GM19438 (cell line): Measurements from ENCODE around the gene LDLRAD4.

Experiments
- ATAC-seq: cut with Tn5 transposase; IDR thresholded peaks from one replicate; pipeline ENCODE4 v1.9.1; 2021; ENCODE audit warnings: low read depth; ENCODE audit not compliant: unreplicated experiment

Gene LDLRAD4

GRCh38 chr18:13551841-13552733 lies 333.5 kb downstream of the LDLRAD4 start:
- no peak for ATAC-seq

GRCh38 chr18:13553449-13553848 lies 334.9 kb downstream of the LDLRAD4 start:
- ATAC-seq, result no peak

- no peak for ATAC-seq
Measured at GRCh38 chr18:13555192-13555591, 336.6 kb downstream of the LDLRAD4 start.

GRCh38 chr18:13555865-13556264 lies 337.3 kb downstream of the LDLRAD4 start:
- no peak for ATAC-seq

GRCh38 chr18:13556502-13556901 lies 337.9 kb downstream of the LDLRAD4 start:
- no peak for ATAC-seq

GRCh38 chr18:13558124-13558523 lies 339.6 kb downstream of the LDLRAD4 start:
- peak; percentile 51 for ATAC-seq

GRCh38 chr18:13558790-13559189 lies 340.2 kb downstream of the LDLRAD4 start:
- ATAC-seq, result no peak

- ATAC-seq, result no peak
Measured at GRCh38 chr18:13559754-13560153, 341.2 kb downstream of the LDLRAD4 start.

- ATAC-seq, result no peak
Measured at GRCh38 chr18:13560306-13560705, 341.7 kb downstream of the LDLRAD4 start.

GRCh38 chr18:13562494-13563029 lies 344.0 kb downstream of the LDLRAD4 start:
- ATAC-seq, result peak; percentile 37

GRCh38 chr18:13563390-13563805 lies 344.8 kb downstream of the LDLRAD4 start:
- no peak for ATAC-seq

- no peak for ATAC-seq
Measured at GRCh38 chr18:13564579-13564978, 346.0 kb downstream of the LDLRAD4 start.

- no peak for ATAC-seq
Measured at GRCh38 chr18:13565228-13565627, 346.7 kb downstream of the LDLRAD4 start.

- ATAC-seq, result peak; percentile 43
Measured at GRCh38 chr18:13566941-13567746, 348.6 kb downstream of the LDLRAD4 start.

- ATAC-seq, result peak; percentile 43
Measured at GRCh38 chr18:13568443-13569392, 350.2 kb downstream of the LDLRAD4 start.

- no peak for ATAC-seq
Measured at GRCh38 chr18:13570216-13570615, 351.7 kb downstream of the LDLRAD4 start.

- no peak for ATAC-seq
Measured at GRCh38 chr18:13570856-13571495, 352.4 kb downstream of the LDLRAD4 start.

GRCh38 chr18:13572148-13572547 lies 353.6 kb downstream of the LDLRAD4 start:
- ATAC-seq, result no peak

GRCh38 chr18:13572721-13573120 lies 354.2 kb downstream of the LDLRAD4 start:
- ATAC-seq, result no peak

- ATAC-seq, result no peak
Measured at GRCh38 chr18:13573750-13574149, 355.2 kb downstream of the LDLRAD4 start.
